T-helper 1 cell treated with Interleukin-12 subunit alpha and Interleukin-12 subunit beta and Interleukin-4 antibody, amounts not matched to agents 30 μg/mL and 1 μg/mL, for 36 hours (primary cell): ENCODE data around the gene RAPGEF2.
"Not testable (repeated sequence)": the region's sequence is repeated elsewhere in the genome, so short reads cannot be mapped to it uniquely, and the experiment has no call there.

ENCODE experiments used
- H3K27ac Mint-ChIP-seq: one replicate; pipeline ENCODE4 v1.8.0; 2021; ENCODE audit warnings: mild to moderate bottlenecking, mixed read lengths
- H3K27me3 Mint-ChIP-seq: one replicate; pipeline ENCODE4 v1.8.0; 2021; ENCODE audit warnings: low read depth, mixed read lengths
- H3K36me3 Mint-ChIP-seq: one replicate; pipeline ENCODE4 v1.8.0; 2021; ENCODE audit warnings: low read depth, mixed read lengths
- H3K4me1 Mint-ChIP-seq: one replicate; pipeline ENCODE4 v1.8.0; 2021; ENCODE audit warnings: low read depth, mixed read lengths
- H3K4me3 Mint-ChIP-seq: one replicate; pipeline ENCODE4 v1.8.0; 2021; ENCODE audit warnings: mild to moderate bottlenecking, moderate library complexity, mixed read lengths
- H3K9me3 Mint-ChIP-seq: one replicate; pipeline ENCODE4 v1.8.0; 2021; ENCODE audit warnings: mixed read lengths

RAPGEF2 gene

GRCh38 chr4:159303435-159303834 is 200.6 kb downstream of the RAPGEF2 start:
- peaks cover 9% of the 10 kb centered on the region for H3K36me3 Mint-ChIP-seq
- H3K9me3 Mint-ChIP-seq: peaks cover 6% of the 10 kb centered on the region
- no peak overlapping the region for H3K27ac Mint-ChIP-seq
- H3K27me3 Mint-ChIP-seq: no peaks in the 10 kb centered on the region
- H3K4me1 Mint-ChIP-seq: no peaks in the 10 kb centered on the region
- H3K4me3 Mint-ChIP-seq: no peak overlapping the region

DNA sequence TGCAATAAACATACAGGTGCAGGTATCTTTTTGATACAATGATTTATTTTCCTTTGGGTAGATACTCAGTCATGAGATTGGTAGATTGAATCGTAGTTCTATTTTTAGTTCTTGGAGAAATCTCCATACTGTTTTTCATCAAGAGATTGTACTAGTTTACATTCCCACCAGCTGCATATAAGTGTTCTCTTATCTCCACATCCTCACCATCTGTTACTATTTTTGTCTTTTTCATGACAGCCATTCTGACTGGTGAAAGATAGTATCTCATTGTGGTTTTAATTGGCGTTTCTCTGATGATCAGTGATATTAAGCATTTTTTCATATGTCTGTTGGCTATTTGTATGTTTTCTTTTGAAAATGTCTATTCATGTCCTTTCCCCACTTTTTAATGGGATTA is 202.2 kb downstream of the RAPGEF2 start:
- peaks cover 6% of the 10 kb centered on the region for H3K9me3 Mint-ChIP-seq
- H3K4me1 Mint-ChIP-seq: no peaks in the 10 kb centered on the region
- peaks cover 9% of the 10 kb centered on the region for H3K36me3 Mint-ChIP-seq
- no peaks in the 10 kb centered on the region for H3K27me3 Mint-ChIP-seq
- H3K27ac Mint-ChIP-seq: no peak overlapping the region
- no peak overlapping the region for H3K4me3 Mint-ChIP-seq

GRCh38 chr4:159307929-159308328 is 205.1 kb downstream of the RAPGEF2 start:
- Mint-ChIP-seq H3K36me3 (peaks cover 9% of the 10 kb centered on the region), H3K4me3 (no peak overlapping the region), H3K27ac (no peak overlapping the region), H3K4me1 (peaks cover 2% of the 10 kb centered on the region), H3K27me3 (no peaks in the 10 kb centered on the region), H3K9me3 (peaks cover 6% of the 10 kb centered on the region)

DNA sequence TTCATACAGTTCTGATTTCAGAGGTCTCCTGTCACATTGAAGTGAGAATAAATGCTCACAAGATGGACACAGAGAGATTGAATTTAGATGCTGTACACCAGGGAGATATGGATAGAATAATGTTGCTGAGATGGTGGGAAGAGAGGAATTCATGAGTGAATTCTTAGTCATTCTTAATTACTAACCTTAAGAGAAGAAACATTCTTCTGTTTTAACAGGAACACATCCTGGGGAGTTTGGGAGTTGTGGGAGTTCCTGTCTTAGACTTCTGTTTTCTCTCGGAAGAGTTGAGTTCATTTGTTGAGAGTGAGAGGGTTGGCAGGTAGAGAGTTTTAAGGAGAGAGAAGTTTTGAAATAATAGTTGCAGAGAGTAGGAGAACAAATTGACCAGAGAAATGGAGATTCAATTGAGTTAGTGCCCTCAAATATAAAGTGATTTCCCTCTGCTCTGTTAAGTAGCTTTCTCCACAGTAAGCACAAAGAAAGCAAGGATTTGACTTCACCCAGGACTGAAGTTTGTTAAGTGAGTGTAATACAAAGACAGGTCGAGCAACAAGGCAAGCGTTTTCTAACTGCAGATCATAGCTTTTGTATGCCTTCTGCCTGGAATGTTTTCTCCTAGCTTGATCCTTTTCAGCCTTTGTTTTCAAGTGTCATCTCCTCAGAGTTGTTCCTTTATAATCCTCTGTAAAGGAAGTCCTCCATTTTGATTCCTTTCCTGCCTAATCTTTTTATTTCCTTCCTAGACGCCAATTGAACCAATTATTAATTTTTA is 205.9 kb downstream of the RAPGEF2 start:
- peaks cover 9% of the 10 kb centered on the region for H3K36me3 Mint-ChIP-seq
- peaks cover 2% of the 10 kb centered on the region for H3K4me1 Mint-ChIP-seq
- H3K27ac Mint-ChIP-seq: no peak overlapping the region
- H3K27me3 Mint-ChIP-seq: no peaks in the 10 kb centered on the region
- peaks cover 6% of the 10 kb centered on the region for H3K9me3 Mint-ChIP-seq
- H3K4me3 Mint-ChIP-seq: no peak overlapping the region

DNA sequence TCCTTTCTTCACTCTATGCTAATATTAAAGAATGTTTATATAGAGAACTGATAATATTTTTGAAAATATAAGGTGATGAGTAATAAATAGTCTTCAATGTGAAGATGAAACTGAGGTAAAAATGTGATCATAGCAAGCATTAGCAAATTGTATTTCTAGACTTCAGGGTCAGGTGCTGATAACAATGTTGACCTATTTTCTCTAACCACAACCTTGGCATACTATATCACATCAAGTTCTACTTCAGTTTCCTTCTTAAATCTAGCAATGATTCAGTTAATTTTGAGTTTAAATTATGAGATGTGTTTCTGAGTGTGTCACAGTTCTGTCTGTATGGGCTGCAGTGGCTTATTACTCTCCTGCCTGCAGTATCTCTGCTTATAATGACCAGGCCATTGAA is 209.4 kb downstream of the RAPGEF2 start:
- H3K4me1 Mint-ChIP-seq: peaks cover 2% of the 10 kb centered on the region

GRCh38 chr4:159315879-159316278 is 213.0 kb downstream of the RAPGEF2 start:
- not testable (repeated sequence) for H3K4me1 Mint-ChIP-seq, H3K4me3 Mint-ChIP-seq, H3K27me3 Mint-ChIP-seq, H3K27ac Mint-ChIP-seq, H3K9me3 Mint-ChIP-seq
- peaks cover 14% of the 10 kb centered on the region for H3K36me3 Mint-ChIP-seq

More for the DNA sequence above, 209.4 kb downstream of the RAPGEF2 start:
- H3K27ac Mint-ChIP-seq: no peak overlapping the region
- H3K4me3 Mint-ChIP-seq: no peak overlapping the region
- H3K27me3 Mint-ChIP-seq: no peaks in the 10 kb centered on the region
- peaks cover 11% of the 10 kb centered on the region for H3K36me3 Mint-ChIP-seq
- no peaks in the 10 kb centered on the region for H3K9me3 Mint-ChIP-seq

GRCh38 chr4:159317203-159317602 is 214.3 kb downstream of the RAPGEF2 start:
- H3K4me3 Mint-ChIP-seq: no peak overlapping the region

GRCh38 chr4:159319027-159319426 is 216.1 kb downstream of the RAPGEF2 start:
- Mint-ChIP-seq H3K4me3 (no peak overlapping the region), H3K9me3 (no peaks in the 10 kb centered on the region), H3K27ac (no peak overlapping the region), H3K36me3 (peaks cover 25% of the 10 kb centered on the region), H3K27me3 (no peaks in the 10 kb centered on the region), H3K4me1 (no peaks in the 10 kb centered on the region)

More at GRCh38 chr4:159317203-159317602, 214.3 kb downstream of the RAPGEF2 start:
- Mint-ChIP-seq H3K4me1 (no peaks in the 10 kb centered on the region), H3K36me3 (peaks cover 15% of the 10 kb centered on the region), H3K9me3 (no peaks in the 10 kb centered on the region), H3K27ac (no peak overlapping the region), H3K27me3 (no peaks in the 10 kb centered on the region)

GRCh38 chr4:159326480-159326879 is 223.6 kb downstream of the RAPGEF2 start:
- Mint-ChIP-seq H3K27me3 (no peaks in the 10 kb centered on the region), H3K9me3 (no peaks in the 10 kb centered on the region), H3K4me1 (no peaks in the 10 kb centered on the region), H3K36me3 (peaks cover 20% of the 10 kb centered on the region), H3K27ac (no peak overlapping the region), H3K4me3 (no peak overlapping the region)

- peaks cover 15% of the 10 kb centered on the region for H3K36me3 Mint-ChIP-seq
- H3K4me1 Mint-ChIP-seq: no peaks in the 10 kb centered on the region
- H3K4me3 Mint-ChIP-seq: no peak overlapping the region
- no peak overlapping the region for H3K27ac Mint-ChIP-seq
- no peaks in the 10 kb centered on the region for H3K27me3 Mint-ChIP-seq
- H3K9me3 Mint-ChIP-seq: no peaks in the 10 kb centered on the region
Observed at GRCh38 chr4:159328766-159329165, 225.9 kb downstream of the RAPGEF2 start.

GRCh38 chr4:159334461-159334860 is 231.6 kb downstream of the RAPGEF2 start:
- Mint-ChIP-seq H3K9me3 (no peaks in the 10 kb centered on the region), H3K36me3 (peaks cover 26% of the 10 kb centered on the region), H3K4me3 (no peak overlapping the region), H3K27ac (no peak overlapping the region), H3K4me1 (no peaks in the 10 kb centered on the region), H3K27me3 (no peaks in the 10 kb centered on the region)

DNA sequence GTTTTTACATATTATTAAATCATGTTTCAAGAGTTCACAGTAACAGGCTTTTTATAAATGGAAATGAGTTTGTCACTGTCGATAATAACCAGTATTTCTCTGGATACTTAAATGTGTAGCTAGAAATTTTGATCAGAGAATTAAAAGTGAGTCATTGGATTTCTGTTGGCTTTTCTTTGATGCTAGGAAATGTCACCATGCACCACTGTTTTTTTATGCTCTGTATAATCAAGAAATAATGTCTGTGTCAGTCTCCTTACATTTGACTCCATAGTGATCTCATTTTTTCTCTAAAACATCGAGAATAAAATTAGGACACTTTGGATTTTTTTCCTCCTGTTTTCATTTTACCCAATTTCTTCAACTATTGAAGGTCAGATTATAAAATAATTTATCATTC is 234.2 kb downstream of the RAPGEF2 start:
- Mint-ChIP-seq H3K9me3 (no peaks in the 10 kb centered on the region), H3K36me3 (peaks cover 25% of the 10 kb centered on the region), H3K27me3 (no peaks in the 10 kb centered on the region), H3K4me3 (no peak overlapping the region), H3K27ac (no peak overlapping the region), H3K4me1 (no peaks in the 10 kb centered on the region)

GRCh38 chr4:159341522-159341921 is 238.6 kb downstream of the RAPGEF2 start:
- Mint-ChIP-seq H3K4me1 (peaks cover 4% of the 10 kb centered on the region), H3K36me3 (peaks cover 40% of the 10 kb centered on the region), H3K9me3 (no peaks in the 10 kb centered on the region), H3K27ac (no peak overlapping the region), H3K27me3 (no peaks in the 10 kb centered on the region), H3K4me3 (no peak overlapping the region)

DNA sequence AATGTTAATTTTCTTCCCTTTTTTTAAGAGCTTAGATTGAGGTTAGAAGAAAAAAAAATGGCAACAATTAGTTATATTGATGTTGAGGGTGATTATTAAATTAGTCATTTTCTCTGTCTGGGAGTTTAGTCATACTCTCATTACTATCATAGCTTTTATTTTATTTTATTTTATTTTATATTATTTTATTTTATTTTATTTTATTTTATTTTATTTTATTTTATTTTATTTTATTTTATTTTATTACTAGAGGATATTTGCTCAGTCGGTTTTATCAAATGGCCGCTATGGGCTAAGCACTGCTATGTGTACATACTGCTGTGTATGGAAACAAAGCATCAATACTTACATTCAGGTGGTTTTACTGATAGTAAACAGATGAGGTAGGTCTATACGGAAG is 239.5 kb downstream of the RAPGEF2 start:
- H3K4me1 Mint-ChIP-seq: peaks cover 4% of the 10 kb centered on the region
- H3K27me3 Mint-ChIP-seq: no peaks in the 10 kb centered on the region
- peaks cover 40% of the 10 kb centered on the region for H3K36me3 Mint-ChIP-seq

DNA sequence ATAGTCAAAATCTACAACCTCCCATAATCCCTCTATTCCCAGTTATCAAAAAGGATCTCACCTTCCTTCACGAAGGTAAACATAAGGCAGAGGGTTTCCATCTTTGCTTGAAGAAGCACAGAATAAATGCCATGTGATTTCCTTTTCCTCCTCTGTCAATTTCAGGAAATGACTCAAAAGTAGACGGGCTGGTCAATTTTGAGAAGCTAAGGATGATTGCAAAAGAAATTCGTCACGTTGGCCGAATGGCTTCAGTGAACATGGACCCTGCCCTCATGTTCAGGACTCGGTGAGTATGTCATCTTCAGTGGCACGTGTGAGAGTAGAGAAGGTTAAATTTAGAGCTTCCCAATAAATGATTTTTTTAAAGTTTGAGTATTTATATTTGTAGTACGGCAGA is 240.2 kb downstream of the RAPGEF2 start:
- H3K27ac Mint-ChIP-seq: no peak overlapping the region
- H3K9me3 Mint-ChIP-seq: no peaks in the 10 kb centered on the region
- H3K36me3 Mint-ChIP-seq: peaks cover 41% of the 10 kb centered on the region
- H3K27me3 Mint-ChIP-seq: no peaks in the 10 kb centered on the region
- H3K4me1 Mint-ChIP-seq: peaks cover 4% of the 10 kb centered on the region
- no peak overlapping the region for H3K4me3 Mint-ChIP-seq

More for the DNA sequence above, 239.5 kb downstream of the RAPGEF2 start:
- Mint-ChIP-seq H3K4me3 (no peak overlapping the region), H3K27ac (no peak overlapping the region), H3K9me3 (no peaks in the 10 kb centered on the region)
